ENCODE data around the gene STK38. TPM values are rescaled to one million over a fixed set of nuclear protein-coding genes. Genes with fewer than 3 reads are reported as not detected.
"Not testable (repeated sequence)": the region's sequence is repeated elsewhere in the genome, so short reads cannot be mapped to it uniquely, and the experiment has no call there.

Gene STK38
- total and polyA plus RNA-seq, 4 donors: 14.9 to 38.0 (median 20.7) TPM

DNA sequence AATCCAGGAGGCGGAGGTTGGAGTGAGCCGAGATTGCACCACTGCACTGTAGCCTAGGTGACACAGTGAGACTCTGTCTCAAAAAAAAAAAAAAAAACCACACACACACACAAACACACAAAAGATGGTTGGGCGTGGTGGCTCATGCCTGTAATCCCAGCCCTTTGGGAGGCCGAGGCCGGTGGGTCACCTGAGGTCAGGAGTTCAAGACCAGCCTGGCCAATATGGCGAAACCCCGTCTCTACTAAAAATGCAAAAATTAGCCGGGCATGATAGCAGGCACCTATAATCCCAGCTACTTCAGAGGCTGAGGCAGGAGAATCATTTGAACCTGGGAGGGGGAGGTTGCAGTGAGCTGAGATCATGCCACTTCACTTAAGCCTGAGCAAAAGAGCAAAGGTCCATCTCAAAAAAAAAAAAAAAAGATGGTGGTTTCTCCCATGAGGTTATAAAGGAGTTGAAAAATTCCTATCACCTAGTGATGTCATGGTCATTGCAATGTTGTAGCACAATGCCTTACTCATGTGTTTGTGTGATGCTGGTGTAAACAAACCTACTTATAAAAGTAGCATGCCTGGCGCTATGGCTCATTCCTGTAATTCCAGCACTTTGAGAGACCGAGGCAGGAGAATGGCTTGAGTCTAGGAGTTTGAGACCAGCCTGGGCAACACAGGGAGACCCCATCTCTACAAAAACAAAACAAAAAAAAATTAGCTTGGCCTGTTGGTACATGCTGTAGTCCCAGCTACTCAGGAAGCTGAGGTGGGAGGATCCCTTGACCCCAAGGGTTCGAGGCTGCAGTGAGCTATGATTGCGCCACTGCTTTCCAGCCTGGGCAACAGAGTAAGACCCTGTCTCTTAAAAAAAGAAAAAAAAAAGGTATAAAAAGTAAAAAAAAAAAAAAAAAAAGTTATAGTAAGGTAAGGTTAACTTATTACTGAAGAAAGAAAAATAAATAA is 25.4 kb upstream of the STK38 start:
- H3K4me3 ChIP-seq (ENCODE audit: low read length in 2 of 2); H3K27me3 ChIP-seq (ENCODE audit: control insufficient read depth in 1 of 2, insufficient read depth in 2 of 2, low read length in 1 of 2); intact Hi-C loops (cut with DNase I); H3K9me3 ChIP-seq (ENCODE audit: control insufficient read depth, low read length); H3K4me1 ChIP-seq (ENCODE audit: control insufficient read depth in 1 of 2, insufficient read depth in 2 of 2, low read length in 2 of 2); H3K36me3 ChIP-seq (ENCODE audit: control insufficient read depth in 1 of 2, insufficient read depth in 2 of 2, low read length in 1 of 2); H3K27ac ChIP-seq (ENCODE audit: low read depth in 1 of 2, low read length in 2 of 2); ATAC-seq (ENCODE audit: low FRiP score): not testable (repeated sequence)
- WGBS, 2 donors: 95 to 97% methylated on average over 12 of the region's 12 CpGs
- peak in 1 of 2 donors; percentile 12 for DNase-seq

- no peak for ATAC-seq (ENCODE audit: low FRiP score)
- no peaks in the 10 kb centered on the region for H3K36me3 ChIP-seq (ENCODE audit: control insufficient read depth in 1 of 2, insufficient read depth in 2 of 2, low read length in 1 of 2)
- H3K27me3 ChIP-seq (ENCODE audit: control insufficient read depth in 1 of 2, insufficient read depth in 2 of 2, low read length in 1 of 2): no peaks in the 10 kb centered on the region
- intact Hi-C loops (cut with DNase I): no loop called here
- WGBS, 2 donors: 91 to 92% methylated on average over 4 of the region's 4 CpGs
- H3K27ac ChIP-seq (ENCODE audit: low read depth in 1 of 2, low read length in 2 of 2): no peak overlapping the region
- H3K4me3 ChIP-seq (ENCODE audit: low read length in 2 of 2): no peak overlapping the region
- peak in 1 of 2 donors; percentile 9 for DNase-seq
- H3K9me3 ChIP-seq (ENCODE audit: control insufficient read depth, low read length): no peaks in the 10 kb centered on the region
- H3K4me1 ChIP-seq (ENCODE audit: control insufficient read depth in 1 of 2, insufficient read depth in 2 of 2, low read length in 2 of 2): no peaks in the 10 kb centered on the region
Measured at GRCh38 chr6:36571122-36572043, 24.1 kb upstream of the STK38 start.

- Histone ChIP-seq H3K27ac (ENCODE audit: low read depth in 1 of 2, low read length in 2 of 2) (no peak overlapping the region), H3K4me1 (ENCODE audit: control insufficient read depth in 1 of 2, insufficient read depth in 2 of 2, low read length in 2 of 2) (no peaks in the 10 kb centered on the region), H3K9me3 (ENCODE audit: control insufficient read depth, low read length) (no peaks in the 10 kb centered on the region), H3K4me3 (ENCODE audit: low read length in 2 of 2) (no peak overlapping the region), H3K36me3 (ENCODE audit: control insufficient read depth in 1 of 2, insufficient read depth in 2 of 2, low read length in 1 of 2) (no peaks in the 10 kb centered on the region), H3K27me3 (ENCODE audit: control insufficient read depth in 1 of 2, insufficient read depth in 2 of 2, low read length in 1 of 2) (no peaks in the 10 kb centered on the region)
- WGBS, 2 donors: 89 to 90% methylated on average over 2 of the region's 2 CpGs
- ATAC-seq (ENCODE audit: low FRiP score) (no peak), DNase-seq (no peak)
- intact Hi-C loops (cut with DNase I): no loop called here
Measured at GRCh38 chr6:36570264-36570663, 23.0 kb upstream of the STK38 start.

DNA sequence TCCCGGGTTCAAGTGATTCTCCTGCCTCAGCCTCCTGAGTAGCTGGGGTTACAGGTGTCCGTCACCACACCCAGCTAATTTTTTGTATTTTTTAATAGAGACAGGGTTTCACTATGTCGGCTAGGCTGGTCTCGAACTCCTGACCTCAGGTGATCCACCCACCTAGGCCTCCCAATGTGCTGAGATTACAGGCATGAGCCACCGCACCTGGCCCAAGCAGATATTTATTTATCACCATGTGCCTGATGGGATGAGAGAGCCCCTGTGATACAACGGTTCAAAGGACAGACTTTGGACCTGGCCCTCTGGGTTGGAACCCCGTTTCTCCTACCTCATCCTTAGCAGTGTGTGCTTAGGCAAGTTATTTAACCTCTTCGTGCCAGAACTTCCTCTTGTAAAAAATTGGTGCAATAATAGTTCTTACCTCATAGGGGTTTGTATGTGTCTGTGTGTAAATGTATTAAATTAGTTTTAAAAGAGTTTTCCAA is 19.2 kb upstream of the STK38 start:
- no peaks in the 10 kb centered on the region for H3K36me3 ChIP-seq (ENCODE audit: control insufficient read depth in 1 of 2, insufficient read depth in 2 of 2, low read length in 1 of 2)
- H3K9me3 ChIP-seq (ENCODE audit: control insufficient read depth, low read length): no peaks in the 10 kb centered on the region
- H3K4me3 ChIP-seq (ENCODE audit: low read length in 2 of 2): no peak overlapping the region
- intact Hi-C loops (cut with DNase I): no loop called here
- ATAC-seq (ENCODE audit: low FRiP score) (no peak), DNase-seq (no peak)
- no peaks in the 10 kb centered on the region for H3K27me3 ChIP-seq (ENCODE audit: control insufficient read depth in 1 of 2, insufficient read depth in 2 of 2, low read length in 1 of 2)
- no peak overlapping the region for H3K27ac ChIP-seq (ENCODE audit: low read depth in 1 of 2, low read length in 2 of 2)
- no peaks in the 10 kb centered on the region for H3K4me1 ChIP-seq (ENCODE audit: control insufficient read depth in 1 of 2, insufficient read depth in 2 of 2, low read length in 2 of 2)
- 91 to 93% methylated on average over 8 of the region's 8 CpGs for WGBS, 2 donors

DNA sequence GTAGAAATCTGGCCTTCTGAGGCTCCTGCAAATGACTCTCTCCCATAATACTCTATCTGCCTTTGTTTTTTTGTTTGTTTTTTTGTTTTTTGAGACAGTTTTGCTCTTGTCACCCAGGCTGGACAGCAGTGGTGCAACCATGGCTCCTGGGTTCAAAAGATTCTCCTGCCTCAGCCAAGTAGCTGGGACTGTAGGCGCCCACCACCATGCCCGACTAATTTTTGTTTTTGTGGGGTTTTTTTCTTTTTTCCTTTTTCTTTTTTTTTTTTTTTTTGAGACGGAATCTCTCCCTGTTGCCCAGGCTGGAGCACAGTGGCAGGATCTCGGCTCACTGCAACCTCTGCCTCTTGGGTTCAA is 16.6 kb upstream of the STK38 start:
- DNase-seq: no peak
- no peaks in the 10 kb centered on the region for H3K36me3 ChIP-seq (ENCODE audit: control insufficient read depth in 1 of 2, insufficient read depth in 2 of 2, low read length in 1 of 2)
- no peak overlapping the region for H3K27ac ChIP-seq (ENCODE audit: low read depth in 1 of 2, low read length in 2 of 2)
- no peaks in the 10 kb centered on the region for H3K27me3 ChIP-seq (ENCODE audit: control insufficient read depth in 1 of 2, insufficient read depth in 2 of 2, low read length in 1 of 2)
- intact Hi-C loops (cut with DNase I): no loop called here
- no peaks in the 10 kb centered on the region for H3K9me3 ChIP-seq (ENCODE audit: control insufficient read depth, low read length)
- WGBS, 2 donors: 75 to 83% methylated on average over 4 of the region's 4 CpGs
- no peaks in the 10 kb centered on the region for H3K4me1 ChIP-seq (ENCODE audit: control insufficient read depth in 1 of 2, insufficient read depth in 2 of 2, low read length in 2 of 2)
- no peak overlapping the region for H3K4me3 ChIP-seq (ENCODE audit: low read length in 2 of 2)
- no peak for ATAC-seq (ENCODE audit: low FRiP score)

DNA sequence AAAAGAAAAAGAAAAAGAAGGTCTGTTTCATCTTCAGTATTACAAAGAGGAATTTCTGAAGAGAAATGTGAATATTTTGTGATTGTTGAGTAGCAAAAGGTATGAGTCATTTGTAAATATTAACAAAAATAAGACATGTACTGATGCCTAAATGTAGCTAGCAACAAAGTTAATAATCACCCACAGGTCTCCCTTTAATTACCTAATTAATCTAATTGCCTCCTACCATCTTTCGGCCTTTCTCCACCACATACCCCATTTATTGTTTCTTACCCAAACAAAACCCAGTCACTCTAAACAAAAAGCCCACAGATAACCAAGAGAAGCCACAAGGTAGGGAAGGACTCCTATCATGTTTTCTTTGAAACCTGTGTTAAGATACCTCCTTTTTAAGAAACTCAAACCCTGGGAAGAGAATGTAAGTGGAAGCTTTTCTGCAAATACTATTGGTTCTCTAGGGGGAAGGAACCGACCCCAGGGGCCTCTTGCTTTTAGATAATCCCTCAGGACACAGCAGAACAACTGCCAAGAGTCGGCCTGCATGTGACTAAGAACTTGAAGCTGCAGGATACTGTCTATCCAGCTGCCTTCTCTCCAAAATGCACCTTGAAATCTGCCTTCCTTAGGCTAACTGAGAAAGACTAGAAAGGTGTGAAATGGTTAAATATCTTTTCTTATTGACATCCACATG is 16.1 kb upstream of the STK38 start:
- WGBS, 2 donors: 62 to 64% methylated on average over 3 of the region's 3 CpGs
- DNase-seq: no peak

DNA sequence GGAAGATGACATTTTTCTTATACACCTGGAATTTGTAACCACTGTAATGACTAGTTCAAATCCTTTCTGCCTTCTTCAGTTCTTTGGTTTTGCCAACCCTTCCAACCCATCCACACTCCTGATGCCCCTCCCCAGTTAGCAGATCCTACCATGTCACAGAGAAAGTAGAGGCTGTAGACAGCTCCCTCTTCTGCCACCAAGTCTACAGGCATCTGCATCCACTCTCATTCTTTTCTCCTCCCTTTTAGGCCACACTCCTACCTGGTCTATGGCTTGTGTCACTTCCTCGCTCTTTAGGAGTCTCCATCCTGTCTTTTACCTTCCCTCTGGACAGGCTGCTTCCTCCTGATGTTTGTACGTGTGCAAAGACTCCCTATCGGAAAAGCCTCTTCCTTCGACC is 13.5 kb upstream of the STK38 start:
- intact Hi-C loops (cut with DNase I): no loop called here
- H3K4me3 ChIP-seq (ENCODE audit: low read length in 2 of 2): no peak overlapping the region
- H3K36me3 ChIP-seq (ENCODE audit: control insufficient read depth in 1 of 2, insufficient read depth in 2 of 2, low read length in 1 of 2): no peaks in the 10 kb centered on the region
- no peaks in the 10 kb centered on the region for H3K9me3 ChIP-seq (ENCODE audit: control insufficient read depth, low read length)
- no peak for ATAC-seq (ENCODE audit: low FRiP score)
- no peak for DNase-seq
- no peak overlapping the region for H3K27ac ChIP-seq (ENCODE audit: low read depth in 1 of 2, low read length in 2 of 2)
- H3K4me1 ChIP-seq (ENCODE audit: control insufficient read depth in 1 of 2, insufficient read depth in 2 of 2, low read length in 2 of 2): no peaks in the 10 kb centered on the region
- no peaks in the 10 kb centered on the region for H3K27me3 ChIP-seq (ENCODE audit: control insufficient read depth in 1 of 2, insufficient read depth in 2 of 2, low read length in 1 of 2)
- 94 to 98% methylated on average over 4 of the region's 4 CpGs for WGBS, 2 donors

More for the DNA sequence above, 16.1 kb upstream of the STK38 start:
- no peaks in the 10 kb centered on the region for H3K27me3 ChIP-seq (ENCODE audit: control insufficient read depth in 1 of 2, insufficient read depth in 2 of 2, low read length in 1 of 2)
- H3K4me3 ChIP-seq (ENCODE audit: low read length in 2 of 2): no peak overlapping the region
- no peaks in the 10 kb centered on the region for H3K9me3 ChIP-seq (ENCODE audit: control insufficient read depth, low read length)
- intact Hi-C loops (cut with DNase I): no loop called here
- no peak overlapping the region for H3K27ac ChIP-seq (ENCODE audit: low read depth in 1 of 2, low read length in 2 of 2)
- no peaks in the 10 kb centered on the region for H3K4me1 ChIP-seq (ENCODE audit: control insufficient read depth in 1 of 2, insufficient read depth in 2 of 2, low read length in 2 of 2)
- no peak for ATAC-seq (ENCODE audit: low FRiP score)
- H3K36me3 ChIP-seq (ENCODE audit: control insufficient read depth in 1 of 2, insufficient read depth in 2 of 2, low read length in 1 of 2): no peaks in the 10 kb centered on the region

DNA sequence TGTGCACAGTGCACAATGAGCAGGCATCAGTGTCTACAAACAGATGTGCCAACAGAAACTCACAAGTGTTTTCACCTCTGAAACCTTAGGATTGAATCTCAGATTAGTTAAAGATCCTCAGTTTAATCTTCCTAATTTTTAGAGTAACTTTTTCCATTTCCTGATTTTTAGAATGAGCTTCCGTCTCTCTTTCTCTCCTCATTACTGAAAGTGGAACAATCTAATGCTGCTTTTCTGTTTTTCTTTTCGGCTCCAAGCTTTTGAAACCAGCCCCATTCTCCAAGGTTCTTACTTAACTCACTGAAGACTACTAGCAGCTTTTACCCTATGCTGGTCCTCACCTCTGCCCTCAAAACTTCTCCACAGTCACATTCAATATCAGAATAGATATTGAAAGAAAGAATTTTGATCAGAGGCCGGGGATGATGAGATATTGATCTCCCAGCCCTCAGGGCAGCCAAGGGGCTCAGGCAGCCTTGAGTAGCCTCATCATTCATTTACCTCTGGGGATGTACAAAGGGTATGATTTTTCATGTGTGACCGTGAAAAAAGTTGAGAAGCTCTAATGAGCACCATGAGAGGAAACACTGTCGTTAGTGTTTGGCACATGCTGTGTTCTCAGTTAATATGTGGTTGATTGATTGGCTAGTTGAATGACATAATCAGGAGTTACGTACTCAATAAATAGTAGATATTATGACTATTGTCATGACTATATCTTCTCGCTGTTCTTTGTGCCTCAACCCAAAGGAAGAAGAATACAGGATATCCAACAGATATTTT is 11.9 kb upstream of the STK38 start:
- WGBS, 2 donors: 78 to 79% methylated on average over 7 of the region's 7 CpGs
- intact Hi-C loops (cut with DNase I): no loop called here
- no peak overlapping the region for H3K4me3 ChIP-seq (ENCODE audit: low read length in 2 of 2)
- no peaks in the 10 kb centered on the region for H3K4me1 ChIP-seq (ENCODE audit: control insufficient read depth in 1 of 2, insufficient read depth in 2 of 2, low read length in 2 of 2)
- no peaks in the 10 kb centered on the region for H3K36me3 ChIP-seq (ENCODE audit: control insufficient read depth in 1 of 2, insufficient read depth in 2 of 2, low read length in 1 of 2)
- no peaks in the 10 kb centered on the region for H3K27me3 ChIP-seq (ENCODE audit: control insufficient read depth in 1 of 2, insufficient read depth in 2 of 2, low read length in 1 of 2)
- H3K27ac ChIP-seq (ENCODE audit: low read depth in 1 of 2, low read length in 2 of 2): no peak overlapping the region
- ATAC-seq (ENCODE audit: low FRiP score): no peak
- DNase-seq: no peak
- no peaks in the 10 kb centered on the region for H3K9me3 ChIP-seq (ENCODE audit: control insufficient read depth, low read length)

Data from aorta (tissue), 5 donors.